WTC11 (cell line): ENCODE measurements around the gene CDH18. TPM values are rescaled to one million over a fixed set of nuclear protein-coding genes. Genes with fewer than 3 reads are reported as not detected.

Experiments
- ATAC-seq: fragments of 200-7000 bp; cut with Tn5 transposase; 2 replicates; pipeline ENCODE4 v1.10.0; 2021; ENCODE audit warnings: mild to moderate bottlenecking, moderate library complexity
- Bru-seq: library from RNA; stranded (reverse); fragments of 400-500 nt; gene quantifications from one replicate; lab custom pipeline; 2021; lab: Mats Ljungman, UMichigan
- CTCF ChIA-PET: fragments of 300-600 bp; sonication (Branson Sonifier 250); formaldehyde crosslinking; loops from one replicate; lab custom pipeline; 2021; ENCODE audit warnings: antibody characterized with exemption; lab: Charles Lee
- POLR2A ChIA-PET: fragments of 350-600 bp; sonication (Branson Sonifier 250); formaldehyde crosslinking; loops from one replicate; lab custom pipeline; 2021; ENCODE audit warnings: antibody characterized with exemption; lab: Charles Lee
- DNase-seq: peaks from one replicate; pipeline ENCODE4 v3.0.0; 2021; ENCODE audit warnings: low spot score
- H3K27ac Mint-ChIP-seq: 2 replicates; pipeline ENCODE4 v1.8.0; 2021; ENCODE audit warnings: mixed read lengths
- H3K27me3 Mint-ChIP-seq: 2 replicates; pipeline ENCODE4 v1.8.0; 2021; ENCODE audit warnings: low read depth, mild to moderate bottlenecking, moderate library complexity, mixed read lengths
- H3K36me3 Mint-ChIP-seq: 2 replicates; pipeline ENCODE4 v1.8.0; 2021; ENCODE audit warnings: mixed read lengths
- H3K4me1 Mint-ChIP-seq: 2 replicates; pipeline ENCODE4 v1.8.0; 2022; ENCODE audit warnings: mixed read lengths
- H3K4me3 Mint-ChIP-seq: 2 replicates; pipeline ENCODE4 v1.8.0; 2021; ENCODE audit warnings: mild to moderate bottlenecking, moderate library complexity, mixed read lengths
- H3K9me3 Mint-ChIP-seq: 2 replicates; pipeline ENCODE4 v1.8.0; 2021; ENCODE audit warnings: mixed read lengths
- AFF4 ChIP-seq: sonication (generic); formaldehyde crosslinking; IDR thresholded peaks from 2 replicates; pipeline ENCODE4 v1.8.1; 2023; ENCODE audit warnings: mild to moderate bottlenecking, missing genetic modification reagents, borderline replicate concordance
- ATF6 ChIP-seq: sonication (generic); formaldehyde crosslinking; IDR thresholded peaks from 2 replicates; pipeline ENCODE4 v1.8.1; 2023; ENCODE audit warnings: mild to moderate bottlenecking, missing genetic modification reagents
- CDX4 ChIP-seq: fragments of 250-450 bp; sonication (Bioruptor Pico); IDR thresholded peaks from 2 replicates; pipeline ENCODE4 v1.9.0; 2021; ENCODE audit warnings: moderate library complexity, mild to moderate bottlenecking, inconsistent platforms, borderline replicate concordance
- ETV6 ChIP-seq: sonication (generic); formaldehyde crosslinking; IDR thresholded peaks from 2 replicates; pipeline ENCODE4 v1.8.1; 2022; ENCODE audit warnings: mild to moderate bottlenecking, missing genetic modification reagents
- FOXJ3 ChIP-seq: sonication (generic); formaldehyde crosslinking; IDR thresholded peaks from 2 replicates; pipeline ENCODE4 v1.9.0; 2021; ENCODE audit warnings: missing genetic modification reagents, mild to moderate bottlenecking, borderline replicate concordance
- FOXK1 ChIP-seq: sonication (generic); formaldehyde crosslinking; IDR thresholded peaks from 2 replicates; pipeline ENCODE4 v1.8.0; 2022; ENCODE audit warnings: mild to moderate bottlenecking, moderate library complexity, missing genetic modification reagents
- GRHL2 ChIP-seq: fragments of 250-450 bp; sonication (Bioruptor Pico); IDR thresholded peaks from 2 replicates; pipeline ENCODE4 v1.8.0; 2022; ENCODE audit warnings: mild to moderate bottlenecking, moderate library complexity; ENCODE audit not compliant: insufficient replicate concordance, severe bottlenecking
- IRF1 ChIP-seq: sonication (generic); formaldehyde crosslinking; IDR thresholded peaks from 2 replicates; pipeline ENCODE4 v1.8.0; 2023; ENCODE audit warnings: missing genetic modification reagents
- NFE2L1 ChIP-seq: sonication (generic); formaldehyde crosslinking; IDR thresholded peaks from 2 replicates; pipeline ENCODE4 v1.8.1; 2023; ENCODE audit warnings: missing genetic modification reagents
- OVOL2 ChIP-seq: fragments of 250-450 bp; sonication (Bioruptor Pico); IDR thresholded peaks from 2 replicates; pipeline ENCODE4 v1.9.0; 2021; ENCODE audit warnings: mild to moderate bottlenecking, borderline replicate concordance
- RELA ChIP-seq: sonication (generic); formaldehyde crosslinking; IDR thresholded peaks from 2 replicates; pipeline ENCODE4 v1.8.1; 2022; ENCODE audit warnings: missing genetic modification reagents, mild to moderate bottlenecking, borderline replicate concordance
- SOX15 ChIP-seq: fragments of 250-450 bp; sonication (Bioruptor Pico); IDR thresholded peaks from 2 replicates; pipeline ENCODE4 v1.9.0; 2021; ENCODE audit warnings: mild to moderate bottlenecking
- STAT6 ChIP-seq: sonication (generic); formaldehyde crosslinking; conservative IDR thresholded peaks from 2 replicates; pipeline ENCODE4 v1.8.1; 2023; ENCODE audit warnings: mild to moderate bottlenecking, low read depth, missing genetic modification reagents, moderate library complexity
- TCF7 ChIP-seq: sonication (generic); formaldehyde crosslinking; IDR thresholded peaks from 2 replicates; pipeline ENCODE4 v1.8.0; 2022; ENCODE audit warnings: mild to moderate bottlenecking, low read depth, missing genetic modification reagents, moderate library complexity
- ZNF423 ChIP-seq: fragments of 250-450 bp; sonication (Bioruptor Pico); IDR thresholded peaks from 2 replicates; pipeline ENCODE4 v2.1.2; 2022; ENCODE audit warnings: mild to moderate bottlenecking, moderate library complexity
- long read RNA-seq, 3 experiments: library from RNA in 1 of 3; library from capped mRNA in 1 of 3; library from polyadenylated mRNA in 1 of 3; unstranded in 2 of 3; stranded (forward) in 1 of 3; transcript quantifications; one replicate each; pipeline ENCODE4 v2.0.0, GENCODE V29; 2021
- total RNA-seq: library from RNA; stranded (reverse); gene quantifications from 3 replicates; pipeline ENCODE4 v1.2.3, GENCODE V29; 2021
- TF ChIP-seq, protein P1 (sequence below): fragments of 250-450 bp; sonication (Bioruptor Pico); IDR thresholded peaks from 2 replicates; pipeline ENCODE4 v1.8.0; 2021; ENCODE audit warnings: mild to moderate bottlenecking

CDH18 gene
- 0.24 TPM in 1 of 3 replicates, not detected in the others for total RNA-seq
- percentile 6 among the genes with signal in this experiment for Bru-seq, nascent RNA
- long read RNA-seq, experiment 1 = 0 reads
- long read RNA-seq, experiment 2 = 0 reads
- long read RNA-seq, experiment 3 = 0 reads

- peak; percentile 74 for DNase-seq
- CTCF ChIA-PET = no interaction called here
- Mint-ChIP-seq H3K27ac (no peak within 1 kb of the TSS), H3K27me3 (peaks cover 42% of the 10 kb centered on the region), H3K4me3 (peak within 1 kb of the TSS; percentile 74), H3K4me1 (peaks cover 9% of the 10 kb centered on the region; the same call in 1 of the 2 replicates), H3K9me3 (no peaks in the 10 kb centered on the region), H3K36me3 (no peaks in the 10 kb centered on the region)
- no peak for TF ChIP-seq STAT6 (CRISPR knock-in tag)
- no peak for TF ChIP-seq ZNF423 (CRISPR knock-in tag)
- TF ChIP-seq FOXK1 (CRISPR knock-in tag) = no peak
- no peak for TF ChIP-seq ATF6 (CRISPR knock-in tag)
- no peak for TF ChIP-seq OVOL2 (CRISPR knock-in tag)
- TF ChIP-seq CDX4 (CRISPR knock-in tag) = no peak
- TF ChIP-seq, protein P1, sequence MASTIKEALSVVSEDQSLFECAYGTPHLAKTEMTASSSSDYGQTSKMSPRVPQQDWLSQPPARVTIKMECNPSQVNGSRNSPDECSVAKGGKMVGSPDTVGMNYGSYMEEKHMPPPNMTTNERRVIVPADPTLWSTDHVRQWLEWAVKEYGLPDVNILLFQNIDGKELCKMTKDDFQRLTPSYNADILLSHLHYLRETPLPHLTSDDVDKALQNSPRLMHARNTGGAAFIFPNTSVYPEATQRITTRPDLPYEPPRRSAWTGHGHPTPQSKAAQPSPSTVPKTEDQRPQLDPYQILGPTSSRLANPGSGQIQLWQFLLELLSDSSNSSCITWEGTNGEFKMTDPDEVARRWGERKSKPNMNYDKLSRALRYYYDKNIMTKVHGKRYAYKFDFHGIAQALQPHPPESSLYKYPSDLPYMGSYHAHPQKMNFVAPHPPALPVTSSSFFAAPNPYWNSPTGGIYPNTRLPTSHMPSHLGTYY = no peak
- TF ChIP-seq SOX15 (CRISPR knock-in tag) = no peak
- TF ChIP-seq AFF4 (CRISPR knock-in tag) = no peak
- no peak for TF ChIP-seq RELA (CRISPR knock-in tag)
- no peak for TF ChIP-seq FOXJ3 (CRISPR knock-in tag)
- no peak for TF ChIP-seq TCF7
- TF ChIP-seq GRHL2 (CRISPR knock-in tag) = no peak
- no peak for TF ChIP-seq ETV6 (CRISPR knock-in tag)
- TF ChIP-seq IRF1 (CRISPR knock-in tag) = no peak
- TF ChIP-seq NFE2L1 (CRISPR knock-in tag) = no peak
- ATAC-seq = peak; percentile 100
- POLR2A ChIA-PET = no interaction called here
Observed at GRCh38 chr5:19987612-19988361, at the start of gene CDH18. CDH18 (minus strand) TSS chr5:19988200; CDS start chr5:19838986, 149,214 bp downstream.
